GM04503 (cell line): ENCODE data around the gene MEGF9.
"Not testable (repeated sequence)": the region's sequence is repeated elsewhere in the genome, so short reads cannot be mapped to it uniquely, and the experiment has no call there.

Experiments used
- DNase-seq: peaks from one replicate; pipeline ENCODE4 v3.0.0-alpha.2; 2012; ENCODE audit warnings: low read depth

MEGF9 gene

DNA sequence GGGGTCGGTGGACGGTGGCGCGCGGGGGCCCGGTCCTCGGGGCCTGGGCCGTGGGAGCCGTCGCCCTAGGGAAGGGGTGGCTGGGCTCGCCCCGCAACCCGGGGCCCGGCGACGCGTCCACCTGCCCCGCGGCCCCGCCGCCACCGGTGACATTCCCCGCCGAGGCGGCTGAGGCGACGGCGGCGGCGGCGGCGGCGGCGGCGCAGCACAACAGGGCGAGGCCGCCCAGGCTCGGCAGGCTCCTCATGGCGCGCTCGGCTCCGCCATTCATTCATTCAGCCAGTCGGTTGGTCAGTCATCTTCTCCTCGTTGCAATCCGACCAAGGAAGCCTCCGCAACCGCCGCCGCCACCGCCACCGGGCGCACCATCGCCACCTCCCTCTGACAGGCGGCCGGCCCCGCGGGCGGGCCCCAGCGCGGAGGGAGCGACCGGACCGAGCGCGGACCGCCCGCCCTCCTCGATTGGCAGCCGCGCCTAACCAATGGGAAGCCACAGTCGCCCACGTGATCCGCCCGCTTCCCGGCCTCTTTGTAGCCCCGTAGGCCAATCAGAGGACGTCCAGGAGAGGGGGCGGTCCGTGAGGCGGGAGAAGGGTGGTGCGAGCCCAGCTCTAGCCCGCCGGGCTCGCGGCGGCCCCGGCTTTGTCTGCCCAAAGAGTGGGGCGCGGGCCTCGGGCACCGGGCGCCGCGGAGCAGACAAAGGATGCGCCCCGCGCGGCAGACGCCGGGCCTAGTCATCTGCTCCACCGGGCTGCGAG, at the start of gene MEGF9:
Gene MEGF9, minus strand, starts transcription at position 383 of the 758 bp plus-strand sequence. Its CDS starts 112 bp downstream, at position 271.
- peak; percentile 84 for DNase-seq

DNA sequence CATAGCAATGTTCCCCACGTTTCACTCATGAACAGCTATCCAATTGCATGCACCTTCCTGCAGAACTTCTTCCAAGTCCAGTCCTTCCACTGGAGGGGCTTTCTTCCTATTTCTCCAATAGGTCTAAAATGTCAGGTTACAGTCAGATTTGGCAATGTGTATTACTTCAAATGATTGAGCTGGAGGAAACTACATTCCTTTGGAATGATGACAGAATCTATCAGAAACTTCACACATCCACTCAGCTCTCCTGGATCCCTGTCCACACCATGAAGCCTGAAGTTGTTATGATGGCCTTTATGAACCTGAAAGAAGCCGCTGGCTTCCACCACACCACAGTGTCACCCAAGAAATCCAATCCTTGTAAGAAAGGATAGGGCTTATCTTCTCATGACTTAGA, 46.7 kb upstream of the MEGF9 start:
- no peak for DNase-seq

DNA sequence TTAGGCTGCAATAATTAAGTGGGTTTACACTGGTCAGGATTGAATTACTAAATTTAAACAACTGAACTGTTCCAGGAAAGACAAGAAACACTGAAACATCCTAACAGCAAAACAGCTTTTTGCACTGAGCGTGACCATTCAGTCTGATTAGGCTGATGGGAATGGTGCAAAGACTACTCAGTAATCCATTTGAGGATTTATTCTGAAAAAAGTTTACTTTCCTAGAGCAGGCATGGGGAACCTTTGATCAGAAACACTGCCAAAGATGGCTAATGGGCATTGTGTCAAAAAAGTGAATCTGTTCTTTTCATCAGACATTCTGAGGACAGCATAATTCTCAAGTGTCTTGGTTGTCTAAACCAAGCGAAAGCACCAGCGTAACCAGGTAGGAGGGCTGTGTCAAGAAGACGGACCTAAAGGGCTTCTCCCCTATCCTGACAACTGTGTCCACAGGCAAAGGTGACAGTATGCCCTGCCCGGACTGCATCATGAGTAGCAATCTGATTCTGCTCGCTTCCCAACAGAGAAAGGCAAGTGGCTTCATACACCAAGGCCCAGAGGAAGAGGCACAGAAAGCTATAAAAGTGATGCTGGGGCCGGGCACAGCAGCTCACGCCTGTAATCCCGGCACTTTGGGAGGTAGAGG, 45.6 kb upstream of the MEGF9 start:
- DNase-seq, result no peak

DNA sequence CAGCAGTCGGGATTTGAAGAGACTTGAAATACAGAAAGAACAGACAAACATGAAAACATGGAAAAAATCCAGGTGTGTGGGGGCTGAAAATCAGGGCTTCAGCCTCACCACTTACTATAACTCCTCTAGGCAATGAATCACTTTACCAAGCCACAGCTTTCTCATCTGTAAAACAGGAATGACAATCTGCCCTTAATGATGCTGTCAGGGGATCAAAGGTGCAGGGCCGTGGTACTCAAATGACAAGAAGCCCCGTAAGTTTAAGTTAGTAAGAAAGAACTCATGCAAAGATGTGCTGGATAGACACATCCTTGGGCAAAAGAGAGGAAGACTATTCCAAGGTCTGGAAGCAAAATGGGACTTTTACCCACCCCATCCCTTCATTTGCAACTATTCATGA, 44.3 kb upstream of the MEGF9 start:
- DNase-seq, result no peak

DNA sequence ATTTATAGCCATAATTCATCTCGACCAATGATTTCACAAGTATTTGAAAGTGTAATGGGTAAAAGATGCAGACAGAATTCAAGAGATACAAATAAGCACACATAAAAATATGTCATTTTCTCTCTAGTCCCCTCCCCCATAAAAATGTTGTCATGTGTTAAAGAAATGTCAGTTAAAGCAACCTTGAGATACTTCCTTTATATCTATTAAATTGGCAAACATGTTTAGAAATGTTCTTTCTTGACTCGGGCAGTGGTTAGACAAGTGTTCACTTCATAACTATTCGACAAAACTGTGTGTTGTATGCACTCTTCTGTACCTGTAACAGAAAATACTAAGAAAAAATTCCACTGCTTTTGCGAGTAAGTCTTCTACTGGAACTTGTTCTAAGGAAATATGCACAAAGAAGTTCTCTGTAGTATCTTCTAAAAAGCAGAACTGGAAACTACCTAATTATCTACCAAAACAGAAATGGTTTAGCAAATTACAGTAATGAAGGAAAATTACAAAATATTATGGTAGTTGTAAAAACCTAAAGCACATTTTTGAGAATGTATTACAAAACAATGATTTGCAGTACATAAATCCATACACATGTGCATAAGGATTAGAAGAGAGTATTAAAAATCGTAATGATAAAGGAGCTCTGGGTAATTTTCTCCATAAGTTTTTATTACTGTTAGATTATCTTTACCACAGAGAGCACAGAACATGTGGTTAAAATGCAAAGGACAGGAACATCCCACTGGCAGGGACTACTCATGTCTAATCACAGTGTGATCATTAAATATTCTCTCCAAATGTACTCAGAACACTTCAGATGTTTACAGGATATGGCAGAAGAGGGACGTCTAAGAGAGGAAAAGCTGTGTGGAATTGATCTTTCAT, 43.0 kb upstream of the MEGF9 start:
- no peak for DNase-seq

DNA sequence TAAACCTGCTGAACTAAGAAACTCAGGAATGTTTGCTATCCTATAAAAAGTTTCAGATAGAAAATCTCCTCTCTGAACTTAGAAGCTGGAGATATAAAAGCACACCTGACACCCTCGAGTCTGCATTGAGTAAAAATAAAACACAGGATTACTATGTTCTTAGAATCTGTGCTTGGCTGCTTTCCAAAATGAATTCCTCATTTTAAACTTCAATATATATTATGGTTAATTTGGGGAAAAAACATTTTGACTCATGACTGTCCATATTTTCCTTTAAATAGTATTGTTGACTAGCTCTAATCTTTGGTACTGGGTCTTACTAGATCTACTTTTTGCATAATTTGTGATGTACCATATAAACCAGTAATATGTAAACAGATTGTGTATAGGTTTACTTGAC, 42.3 kb upstream of the MEGF9 start:
- DNase-seq, result no peak

DNA sequence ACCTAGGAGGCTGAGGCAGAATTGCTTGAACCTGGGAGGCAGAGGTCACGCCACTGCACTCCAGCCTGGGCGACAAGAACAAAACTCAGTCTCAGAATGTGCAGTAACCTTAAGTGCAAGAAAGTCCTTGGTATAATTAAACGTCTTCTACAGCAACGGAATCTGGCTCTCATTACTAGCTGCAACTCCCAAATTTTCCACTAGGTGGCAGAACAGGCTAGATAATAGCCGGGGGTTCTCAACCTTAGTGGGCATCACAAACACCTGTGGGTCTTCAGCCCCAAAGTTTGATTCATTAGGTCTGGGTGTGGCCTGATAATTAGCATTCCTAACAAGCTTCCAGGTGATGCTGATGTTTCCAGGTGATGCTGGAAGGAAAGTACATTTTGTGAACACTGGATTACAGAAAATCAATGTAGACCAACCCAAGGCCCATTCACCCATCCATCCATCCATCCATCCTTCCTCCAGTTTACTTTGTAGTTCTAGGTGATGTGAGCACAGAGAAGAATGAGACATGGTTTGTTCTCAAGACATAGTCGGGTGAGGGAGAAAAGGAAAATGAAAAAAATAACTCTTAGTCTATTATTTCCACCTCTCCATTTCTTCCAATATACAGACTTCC, 41.7 kb upstream of the MEGF9 start:
- no peak for DNase-seq

DNA sequence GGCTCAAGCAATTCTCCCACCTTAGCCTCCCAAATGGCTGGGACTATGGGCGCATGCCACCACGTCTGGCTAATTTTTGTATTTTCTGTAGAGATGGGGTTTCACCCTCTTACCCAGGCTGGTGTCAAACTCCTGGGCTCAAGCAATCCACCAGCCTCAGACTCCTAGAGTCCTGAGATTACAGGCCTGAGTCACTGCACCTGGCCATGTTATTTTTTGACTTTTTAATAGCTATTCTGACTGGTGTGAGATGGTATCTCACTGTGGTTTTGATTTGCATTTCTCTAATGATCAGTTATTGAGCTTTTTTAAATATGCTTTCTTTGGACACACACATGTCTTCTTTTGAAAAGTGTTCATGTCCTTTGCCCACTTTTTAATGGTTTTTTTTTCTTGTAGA, 40.8 kb upstream of the MEGF9 start:
- no peak for DNase-seq

DNA sequence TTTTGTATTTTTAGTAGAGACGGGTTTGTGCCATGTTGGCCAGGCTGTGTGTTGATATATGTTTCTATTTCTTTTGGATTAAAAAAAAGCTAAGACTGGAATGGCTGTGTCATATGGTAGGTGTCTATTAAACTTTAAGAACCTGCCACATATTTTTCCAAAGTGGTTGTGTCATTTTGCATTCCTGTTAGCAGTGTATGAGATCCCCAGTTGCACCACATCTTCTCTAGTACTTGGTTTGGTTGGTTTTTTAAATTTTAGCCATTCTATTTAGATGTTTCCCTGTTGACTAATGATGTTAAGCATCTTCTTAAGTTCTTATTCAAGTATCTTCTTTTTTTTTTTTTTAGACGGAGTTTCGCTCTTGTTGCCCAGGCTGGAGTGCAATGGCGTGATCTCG, 36.2 kb upstream of the MEGF9 start:
- DNase-seq, result peak; percentile 13

DNA sequence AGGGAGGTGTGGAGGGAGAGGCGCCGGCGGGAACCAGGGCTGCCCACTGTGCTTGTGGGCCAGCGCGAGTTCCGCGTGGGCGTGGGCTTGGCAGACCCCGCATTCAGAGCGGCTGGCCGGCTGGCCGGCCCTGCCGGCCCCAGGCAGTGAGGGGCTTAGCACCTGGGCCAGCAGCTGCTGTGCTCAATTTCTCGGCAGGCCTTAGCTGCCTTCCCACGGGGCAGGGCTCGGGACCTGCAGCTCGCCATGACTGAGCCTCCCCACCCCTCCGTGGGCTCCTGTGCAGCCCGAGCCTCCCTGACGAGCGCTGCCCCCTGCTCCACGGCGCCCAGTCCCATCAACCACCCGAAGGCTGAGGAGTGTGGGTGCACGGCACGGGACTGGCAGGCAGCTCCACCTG, 32.1 kb upstream of the MEGF9 start:
- not testable (repeated sequence) for DNase-seq

DNA sequence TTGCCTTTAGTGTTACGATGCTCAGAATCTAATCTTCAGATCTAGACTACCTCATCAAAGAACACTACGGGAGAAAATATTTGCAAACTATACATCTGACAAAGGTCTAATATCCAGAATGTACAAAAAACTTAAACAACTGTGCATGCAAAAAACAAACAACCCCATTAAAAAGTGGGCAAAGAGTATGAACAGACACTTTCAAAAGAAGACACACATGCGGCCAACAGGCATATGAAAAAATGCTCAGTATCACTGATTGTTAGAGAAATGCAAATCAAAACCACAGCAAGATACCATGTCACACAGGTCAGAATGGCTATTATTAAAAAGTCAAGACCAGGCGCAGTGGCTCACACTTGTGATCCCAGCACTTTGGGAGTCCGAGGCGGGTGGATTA, 31.0 kb upstream of the MEGF9 start:
- DNase-seq, result no peak

DNA sequence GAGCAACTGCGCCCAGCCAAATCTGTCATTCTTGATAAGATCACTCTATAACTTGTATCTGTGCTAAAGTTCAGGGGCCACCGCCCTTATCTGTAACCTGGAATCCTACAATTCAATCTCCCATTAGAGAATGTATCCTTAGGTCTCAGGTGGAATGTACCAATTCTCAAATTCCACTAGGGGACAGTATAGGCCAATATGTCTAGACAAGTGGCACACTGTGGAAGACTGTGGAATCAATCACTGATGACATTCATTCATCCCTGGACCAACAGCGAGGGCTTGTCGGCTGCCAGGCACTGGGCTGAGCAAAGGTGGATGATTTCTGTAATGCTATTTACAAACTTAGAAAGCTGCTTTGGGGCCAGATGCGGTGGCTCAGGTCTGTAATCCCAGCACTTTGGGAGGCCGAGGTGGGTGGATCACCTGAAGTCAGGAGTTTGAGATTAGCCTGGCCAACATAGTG, 28.7 kb upstream of the MEGF9 start:
- no peak for DNase-seq

DNA sequence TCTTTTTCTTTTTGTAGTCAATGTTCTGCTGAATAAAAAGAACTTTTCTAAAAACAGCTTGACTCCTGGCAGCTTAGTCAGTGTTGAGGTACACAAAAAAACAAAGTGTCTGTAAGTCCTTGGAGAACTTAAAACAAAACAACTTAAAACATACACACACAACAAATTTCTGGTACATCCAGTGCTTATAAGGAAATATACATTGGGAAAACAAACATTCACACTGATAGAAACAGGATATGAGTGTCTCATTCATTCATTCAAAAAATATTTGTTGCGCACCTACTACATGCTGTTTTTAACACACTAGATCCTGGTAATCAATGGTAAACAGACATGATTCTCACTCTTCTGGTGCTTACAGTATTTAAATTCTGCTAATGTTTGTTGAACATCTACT, 27.4 kb upstream of the MEGF9 start:
- DNase-seq, result no peak

DNA sequence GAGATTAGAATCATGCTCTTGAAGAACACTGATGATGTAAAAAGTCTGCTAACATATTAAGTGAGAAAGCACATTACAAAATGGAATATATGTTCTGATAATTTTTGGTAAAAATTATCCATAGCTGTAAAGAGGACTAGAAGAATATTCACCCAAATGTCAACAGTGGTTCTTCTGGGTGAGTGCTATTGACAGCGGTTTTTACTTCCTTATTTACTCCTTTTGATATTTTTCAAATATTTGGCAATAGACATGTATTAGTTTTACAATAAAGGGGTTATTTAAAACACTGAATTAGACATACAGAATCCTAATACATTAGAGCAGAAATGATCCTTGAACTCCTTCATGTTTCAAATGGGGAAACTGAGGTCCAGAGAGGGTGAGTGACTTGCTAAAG, 26.9 kb upstream of the MEGF9 start:
- DNase-seq, result no peak

DNA sequence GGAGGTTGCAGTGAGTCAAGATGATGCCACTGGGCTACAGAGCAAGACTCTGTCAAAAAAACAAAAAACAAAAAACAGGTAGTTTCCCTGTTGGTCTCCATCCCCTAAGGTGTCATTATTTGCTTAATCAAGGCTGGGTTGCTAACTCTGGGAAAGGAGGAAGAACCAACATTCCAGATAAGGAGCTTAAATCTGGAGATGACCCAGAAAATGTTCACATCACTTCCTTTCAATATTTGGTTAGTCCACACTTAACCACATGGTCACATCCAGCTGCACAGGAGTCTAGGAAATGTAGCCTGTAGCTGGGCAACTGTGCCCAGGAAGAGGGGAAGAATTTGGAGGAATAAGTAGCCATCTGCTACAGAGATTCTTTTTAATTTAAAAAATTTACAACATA, 25.9 kb upstream of the MEGF9 start:
- DNase-seq, result no peak

DNA sequence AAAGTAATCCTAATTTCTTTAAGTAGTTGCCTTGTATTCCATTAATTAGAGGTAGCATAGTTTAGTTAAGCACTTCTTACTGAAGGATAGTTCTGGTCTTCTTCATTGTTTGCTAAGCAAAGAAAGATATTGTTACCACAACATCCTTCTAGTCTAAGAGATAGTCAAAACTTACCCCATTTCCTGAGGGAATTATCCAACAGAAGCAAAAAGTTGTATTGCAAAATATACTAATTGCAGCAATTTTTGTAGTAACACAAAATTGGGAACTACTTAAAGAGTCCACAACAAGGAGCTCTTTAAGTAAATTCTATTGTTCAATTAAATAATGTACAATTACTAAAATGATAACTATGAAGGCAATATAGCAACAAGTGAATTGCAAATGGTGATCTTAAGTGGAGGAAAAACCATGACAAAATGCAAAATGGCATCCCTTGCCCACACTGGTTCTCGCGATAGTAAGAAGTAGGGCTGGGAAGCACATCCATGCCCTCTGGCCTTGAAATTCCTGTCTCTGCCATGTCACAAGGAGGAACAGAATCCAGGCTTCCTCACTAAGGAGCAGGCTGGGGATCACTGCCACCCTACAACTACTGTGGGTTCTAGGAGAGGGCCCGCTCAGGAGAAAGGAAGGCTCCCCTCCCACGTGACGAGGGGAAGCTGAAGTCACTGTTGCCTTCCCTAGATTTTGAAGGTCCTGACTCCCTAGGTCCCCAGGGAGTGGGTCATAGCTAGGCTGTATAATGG, 23.3 kb upstream of the MEGF9 start:
- no peak for DNase-seq

DNA sequence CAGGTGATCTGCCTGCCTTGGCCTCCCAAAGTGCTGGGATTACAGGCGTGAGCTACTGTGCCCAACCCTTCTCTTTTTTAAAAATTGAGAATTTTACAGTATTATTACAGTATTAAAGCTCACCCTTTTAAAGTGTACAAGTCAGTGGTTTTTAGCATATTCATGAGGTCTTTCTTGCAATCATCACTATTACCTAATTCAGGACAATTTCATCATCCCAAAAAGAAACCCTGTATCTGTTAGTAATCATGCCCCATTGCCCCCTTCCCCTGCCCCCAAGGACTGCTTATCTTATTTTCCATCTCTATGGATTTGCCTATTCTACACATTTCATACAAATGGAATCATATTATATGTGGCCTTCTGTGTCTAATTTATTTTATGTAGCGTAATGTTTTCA, 22.6 kb upstream of the MEGF9 start:
- no peak for DNase-seq

DNA sequence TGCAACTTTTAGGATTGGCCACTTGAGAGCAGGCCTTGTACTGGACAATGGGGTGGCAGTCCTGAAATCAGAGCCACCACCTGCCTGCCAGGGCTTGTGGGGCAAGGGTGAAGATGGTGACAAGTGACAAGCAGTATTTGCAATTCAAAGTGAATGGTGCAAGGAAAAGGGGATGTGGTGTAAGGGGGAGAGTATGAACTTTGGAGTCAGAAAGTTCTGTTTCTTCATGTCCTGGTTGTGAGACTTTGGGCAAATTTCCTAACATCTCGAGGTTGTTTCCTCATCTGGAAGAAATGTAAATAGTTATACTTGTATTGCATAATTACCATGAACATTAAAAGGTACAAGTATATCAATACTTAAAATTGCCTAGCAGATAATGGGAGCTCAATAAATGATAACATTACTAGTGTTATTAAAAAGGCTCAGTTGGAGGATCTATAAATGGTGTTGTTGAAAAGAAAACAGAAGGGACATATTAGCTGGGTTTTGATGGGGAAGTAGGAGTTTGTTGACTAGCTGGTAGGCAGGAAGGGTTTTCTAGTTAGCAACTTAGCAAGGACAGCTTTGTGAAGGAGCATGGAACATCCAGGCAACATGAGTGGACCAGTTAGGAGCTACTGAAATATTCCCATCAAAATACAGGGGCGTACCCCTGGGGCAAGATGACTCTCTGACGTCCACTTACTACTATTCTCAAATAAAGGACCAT, 21.3 kb upstream of the MEGF9 start:
- no peak for DNase-seq

DNA sequence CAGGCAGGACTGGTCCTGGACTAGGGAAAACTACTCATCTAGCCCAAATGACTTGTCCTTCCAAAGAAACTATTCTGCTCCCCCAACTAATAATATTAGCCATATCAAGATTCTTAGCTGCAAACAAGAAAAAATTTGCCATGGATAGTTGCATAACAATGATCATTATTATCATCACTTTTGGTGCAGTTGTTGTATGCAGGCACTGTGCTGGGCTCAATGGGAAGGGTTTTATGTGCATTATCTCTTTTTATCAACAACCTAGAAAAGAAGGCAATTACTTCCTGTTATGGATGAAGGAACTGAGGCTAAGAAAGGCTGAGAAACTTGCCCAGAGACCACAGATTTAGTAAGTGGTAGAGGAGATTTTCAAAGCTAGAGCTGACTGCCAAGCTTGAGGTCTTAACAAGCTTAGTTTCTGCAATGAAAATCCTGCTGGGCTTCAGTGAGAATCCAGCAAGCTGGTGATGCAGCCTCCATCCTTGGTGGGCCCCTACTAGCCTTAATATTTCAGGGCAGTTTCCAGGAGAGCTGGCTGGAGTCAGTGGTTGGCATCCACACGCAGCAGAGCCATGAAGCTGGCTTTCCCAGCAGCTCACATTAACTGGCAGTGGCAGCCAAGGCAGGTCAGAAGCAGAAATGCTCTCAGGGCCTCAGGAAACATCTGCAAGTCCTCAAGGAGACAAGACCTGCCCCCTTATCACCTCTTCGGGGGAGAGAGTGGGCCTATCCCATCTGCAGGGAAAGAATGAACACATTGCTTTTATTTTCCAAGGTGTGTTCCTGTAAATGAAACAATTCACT, 20.5 kb upstream of the MEGF9 start:
- DNase-seq, result no peak

DNA sequence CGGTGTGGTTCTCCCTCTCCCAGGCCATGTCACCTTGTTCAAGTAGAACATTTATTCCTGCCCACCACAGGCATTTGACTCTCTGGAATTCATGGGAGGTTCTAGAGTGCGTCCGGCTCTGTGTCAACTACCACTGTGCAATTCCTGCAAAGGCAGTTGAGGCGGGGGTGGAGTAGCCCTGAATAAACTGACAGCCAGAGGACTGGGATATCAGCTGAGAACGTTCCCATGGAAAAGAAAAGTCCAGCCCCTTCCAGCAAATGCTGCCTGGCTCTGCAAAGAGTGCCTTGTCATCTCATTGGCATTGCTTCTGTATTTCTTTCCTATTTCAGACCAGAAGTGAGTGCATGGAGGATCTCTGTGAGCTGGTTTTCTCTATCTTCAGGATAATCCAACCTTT, 18.9 kb upstream of the MEGF9 start:
- no peak for DNase-seq
